Karpas-422 (cell line): ENCODE data around the gene MPHOSPH9. TPM values are rescaled to one million over a fixed set of nuclear protein-coding genes. Genes with fewer than 3 reads are reported as not detected.

ENCODE experiments used
- DNase-seq: peaks from one replicate; pipeline ENCODE4 v3.0.0-alpha.2; 2015
- H2AFZ ChIP-seq: fragments of 200-600 bp; sonication (generic); 2 replicates; pipeline ENCODE4 v1.6.1; 2014; ENCODE audit warnings: antibody characterized with exemption, low read length, mixed read lengths
- H3K27ac ChIP-seq: fragments of 200-600 bp; sonication (generic); 2 replicates; pipeline ENCODE4 v1.5.1; 2014; ENCODE audit warnings: mild to moderate bottlenecking, low read length, moderate library complexity
- H3K27me3 ChIP-seq: fragments of 200-600 bp; sonication (generic); 2 replicates; pipeline ENCODE4 v1.6.1; 2014; ENCODE audit warnings: low read length, mixed read lengths
- H3K36me3 ChIP-seq: fragments of 200-600 bp; sonication (generic); 2 replicates; pipeline ENCODE4 v1.6.1; 2014; ENCODE audit warnings: low read length, mixed read lengths; ENCODE audit not compliant: insufficient read depth
- H3K4me1 ChIP-seq: fragments of 200-600 bp; sonication (generic); 2 replicates; pipeline ENCODE4 v1.6.1; 2014; ENCODE audit warnings: mild to moderate bottlenecking, low read length, mixed read lengths
- H3K4me2 ChIP-seq: fragments of 200-600 bp; sonication (generic); 2 replicates; pipeline ENCODE4 v1.6.1; 2014; ENCODE audit warnings: low read length, low read depth, mild to moderate bottlenecking; ENCODE audit not compliant: poor library complexity, severe bottlenecking
- H3K4me3 ChIP-seq: fragments of 200-600 bp; sonication (generic); 2 replicates; pipeline ENCODE4 v1.5.1; 2014; ENCODE audit warnings: mild to moderate bottlenecking, antibody characterized with exemption, low read length, mixed read lengths
- H3K79me2 ChIP-seq: fragments of 200-600 bp; sonication (generic); 2 replicates; pipeline ENCODE4 v1.6.1; 2014; ENCODE audit warnings: mild to moderate bottlenecking, low read length, mixed read lengths
- H3K9ac ChIP-seq: fragments of 200-600 bp; sonication (generic); 2 replicates; pipeline ENCODE4 v1.6.0; 2014; ENCODE audit warnings: low read length
- H3K9me2 ChIP-seq: fragments of 200-600 bp; sonication (generic), shearing (Covaris generic); replicated peaks from 2 replicates; pipeline ENCODE4 v1.6.0; 2014; ENCODE audit warnings: mild to moderate bottlenecking, low read length, moderate library complexity; ENCODE audit not compliant: insufficient read depth
- H3K9me3 ChIP-seq: fragments of 300-700, 200-600 bp; sonication (generic); 2 replicates; pipeline ENCODE4 v1.6.1; 2014; ENCODE audit warnings: low read length, mixed read lengths
- H4K20me1 ChIP-seq: fragments of 200-600 bp; sonication (generic); 2 replicates; pipeline ENCODE4 v1.6.1; 2014; ENCODE audit warnings: mild to moderate bottlenecking, antibody characterized with exemption, low read length, low read depth; ENCODE audit not compliant: insufficient read depth
- total RNA-seq: library from RNA; depleted of rRNA; stranded (reverse); fragments of >200 nt; shearing (Covaris generic); gene quantifications from 2 replicates; pipeline ENCODE4 v1.2.3, GENCODE V29; 2014; ENCODE audit warnings: low replicate concordance

Gene MPHOSPH9
- total RNA-seq, 1 experiment from 2014 or later: 84.9 TPM

GRCh38 chr12:123199936-123200335 is 33.0 kb downstream of the MPHOSPH9 start:
- DNase-seq: no peak
- H3K27me3 ChIP-seq: no peaks in the 10 kb centered on the region

DNA sequence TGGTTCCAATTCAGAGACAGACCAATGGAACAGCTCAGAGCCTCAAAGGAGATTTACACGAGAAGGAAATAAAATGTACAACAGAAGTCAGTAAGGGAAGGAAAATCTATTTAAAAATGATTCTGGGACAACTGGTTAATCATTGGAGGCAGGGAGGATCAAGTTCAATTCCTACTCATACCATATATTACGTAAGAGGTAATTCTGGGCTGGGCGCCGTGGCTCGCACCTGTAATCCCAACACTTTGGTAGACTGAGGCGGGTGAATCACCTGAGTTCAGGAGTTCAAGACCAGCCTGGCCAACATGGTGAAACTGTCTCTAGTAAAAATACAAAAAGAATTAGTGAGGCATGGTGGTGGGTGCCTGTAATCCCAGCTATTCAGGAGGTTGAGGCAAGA is 45.3 kb downstream of the MPHOSPH9 start:
- H3K27me3 ChIP-seq: no peaks in the 10 kb centered on the region
- H3K4me1 ChIP-seq: no peaks in the 10 kb centered on the region
- no peak overlapping the region for H3K27ac ChIP-seq
- H3K9me3 ChIP-seq: no peaks in the 10 kb centered on the region
- H3K9ac ChIP-seq: no peak overlapping the region
- H3K4me2 ChIP-seq: no peak overlapping the region
- no peak overlapping the region for H2AFZ ChIP-seq
- H4K20me1 ChIP-seq: no peaks in the 10 kb centered on the region
- H3K4me3 ChIP-seq: no peak overlapping the region
- H3K79me2 ChIP-seq: 0 out of 2 replicates have a peak, but pooled peaks cover 12% of the 10 kb centered on the region
- no peak for DNase-seq
- peaks cover 27% of the 10 kb centered on the region for H3K36me3 ChIP-seq
- no peaks in the 10 kb centered on the region for H3K9me2 ChIP-seq

More at GRCh38 chr12:123199936-123200335, 33.0 kb downstream of the MPHOSPH9 start:
- H3K79me2 ChIP-seq: no peaks in the 10 kb centered on the region
- no peak overlapping the region for H3K27ac ChIP-seq
- H2AFZ ChIP-seq: no peak overlapping the region
- peaks cover 30% of the 10 kb centered on the region for H3K36me3 ChIP-seq
- H3K9ac ChIP-seq: no peak overlapping the region
- no peak overlapping the region for H3K4me2 ChIP-seq
- H4K20me1 ChIP-seq: no peaks in the 10 kb centered on the region
- no peak overlapping the region for H3K4me3 ChIP-seq
- H3K9me3 ChIP-seq: no peaks in the 10 kb centered on the region
- H3K4me1 ChIP-seq: no peaks in the 10 kb centered on the region
- no peaks in the 10 kb centered on the region for H3K9me2 ChIP-seq

DNA sequence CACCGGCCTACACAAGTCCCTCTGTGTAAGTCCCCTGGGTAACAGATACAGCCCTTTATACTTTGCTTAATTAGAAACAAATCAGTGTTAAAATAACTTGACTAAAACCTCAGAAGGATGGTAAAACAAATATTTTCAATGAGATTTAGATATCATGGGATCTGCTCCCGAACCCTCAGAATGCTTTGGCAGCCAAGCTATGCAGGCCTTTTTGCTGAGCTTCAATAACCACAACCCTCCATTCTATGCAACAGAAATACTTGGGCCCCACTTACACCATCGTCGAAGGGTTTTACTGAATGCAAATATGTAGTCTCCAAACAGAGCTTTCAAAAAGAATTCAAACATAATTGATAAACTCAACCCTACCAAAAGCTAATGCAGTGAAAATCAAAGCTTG is 52.8 kb downstream of the MPHOSPH9 start:
- H3K27ac ChIP-seq: peak overlapping the region; percentile 72
- H3K9me2 ChIP-seq: no peaks in the 10 kb centered on the region
- H3K36me3 ChIP-seq: peaks cover 46% of the 10 kb centered on the region
- H3K4me1 ChIP-seq: peaks cover 25% of the 10 kb centered on the region
- H3K9ac ChIP-seq: no peak overlapping the region
- no peaks in the 10 kb centered on the region for H3K27me3 ChIP-seq
- no peaks in the 10 kb centered on the region for H4K20me1 ChIP-seq
- H3K4me2 ChIP-seq: peak overlapping the region; percentile 42
- H2AFZ ChIP-seq: no peak overlapping the region
- peak; percentile 63 for DNase-seq
- no peaks in the 10 kb centered on the region for H3K9me3 ChIP-seq
- H3K4me3 ChIP-seq: no peak overlapping the region
- peaks cover 9% of the 10 kb centered on the region for H3K79me2 ChIP-seq

DNA sequence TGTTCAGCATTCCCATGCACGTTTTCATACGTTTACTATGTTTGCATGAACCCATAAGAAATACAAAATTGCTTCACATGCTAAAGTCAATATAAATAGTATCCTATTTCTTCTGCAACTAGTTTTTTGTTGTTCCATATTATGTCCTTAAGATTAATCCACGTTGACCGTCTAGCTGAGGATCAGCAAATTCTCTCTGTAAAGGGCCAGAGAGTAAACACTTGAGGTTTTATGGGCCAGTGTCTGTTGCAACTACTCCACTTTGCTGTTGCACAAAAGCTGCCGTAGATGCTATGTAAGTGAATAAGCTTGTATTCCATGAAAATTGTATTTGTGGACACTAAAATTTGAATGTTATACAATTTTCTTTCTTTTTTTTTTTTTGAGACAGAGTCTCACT is 61.0 kb downstream of the MPHOSPH9 start:
- no peak for DNase-seq
- H3K9me2 ChIP-seq: no peaks in the 10 kb centered on the region
- no peaks in the 10 kb centered on the region; the same call in 1 of the 2 replicates for H3K79me2 ChIP-seq
- no peak overlapping the region for H3K4me2 ChIP-seq
- no peak overlapping the region for H3K4me3 ChIP-seq
- no peak overlapping the region for H3K9ac ChIP-seq
- H3K36me3 ChIP-seq: peaks cover 24% of the 10 kb centered on the region
- H3K9me3 ChIP-seq: no peaks in the 10 kb centered on the region
- H3K27ac ChIP-seq: no peak overlapping the region
- peaks cover 3% of the 10 kb centered on the region; the same call in 1 of the 2 replicates for H3K4me1 ChIP-seq
- no peak overlapping the region for H2AFZ ChIP-seq
- no peaks in the 10 kb centered on the region for H4K20me1 ChIP-seq
- no peaks in the 10 kb centered on the region for H3K27me3 ChIP-seq

- Histone ChIP-seq H3K4me2 (no peak overlapping the region), H3K36me3 (peaks cover 38% of the 10 kb centered on the region; the same call in 1 of the 2 replicates), H3K9me3 (no peaks in the 10 kb centered on the region), H3K79me2 (no peaks in the 10 kb centered on the region), H3K27ac (no peak overlapping the region), H3K4me3 (no peak overlapping the region), H2AFZ (no peak overlapping the region), H3K4me1 (peaks cover 18% of the 10 kb centered on the region), H3K27me3 (no peaks in the 10 kb centered on the region), H4K20me1 (no peaks in the 10 kb centered on the region), H3K9me2 (no peaks in the 10 kb centered on the region), H3K9ac (no peak overlapping the region)
- no peak for DNase-seq
Observed at GRCh38 chr12:123167329-123167728, 65.6 kb downstream of the MPHOSPH9 start.

- no peak overlapping the region for H3K4me3 ChIP-seq
- peaks cover 43% of the 10 kb centered on the region; the same call in 1 of the 2 replicates for H3K36me3 ChIP-seq
- H4K20me1 ChIP-seq: no peaks in the 10 kb centered on the region
- H3K9me3 ChIP-seq: no peaks in the 10 kb centered on the region
- no peak overlapping the region for H3K9ac ChIP-seq
- no peak overlapping the region for H2AFZ ChIP-seq
- H3K79me2 ChIP-seq: no peaks in the 10 kb centered on the region
- no peaks in the 10 kb centered on the region for H3K9me2 ChIP-seq
- H3K4me1 ChIP-seq: peaks cover 18% of the 10 kb centered on the region
- H3K27me3 ChIP-seq: no peaks in the 10 kb centered on the region
- DNase-seq: no peak
- H3K27ac ChIP-seq: no peak overlapping the region
- H3K4me2 ChIP-seq: no peak overlapping the region
Observed at GRCh38 chr12:123165537-123165936, 67.4 kb downstream of the MPHOSPH9 start.

GRCh38 chr12:123164710-123165261 is 68.2 kb downstream of the MPHOSPH9 start:
- Histone ChIP-seq H3K9me3 (no peaks in the 10 kb centered on the region), H2AFZ (no peak overlapping the region), H3K4me3 (no peak overlapping the region), H4K20me1 (no peaks in the 10 kb centered on the region), H3K36me3 (peaks cover 47% of the 10 kb centered on the region; the same call in 1 of the 2 replicates), H3K9me2 (no peaks in the 10 kb centered on the region), H3K9ac (no peak overlapping the region), H3K4me2 (no peak overlapping the region), H3K27ac (no peak overlapping the region), H3K79me2 (no peaks in the 10 kb centered on the region), H3K27me3 (no peaks in the 10 kb centered on the region), H3K4me1 (peaks cover 18% of the 10 kb centered on the region)
- DNase-seq: no peak

- peaks cover 18% of the 10 kb centered on the region for H3K4me1 ChIP-seq
- no peaks in the 10 kb centered on the region for H3K9me2 ChIP-seq
- no peaks in the 10 kb centered on the region for H3K27me3 ChIP-seq
- H3K36me3 ChIP-seq: peaks cover 50% of the 10 kb centered on the region; the same call in 1 of the 2 replicates
- no peaks in the 10 kb centered on the region for H4K20me1 ChIP-seq
- no peak overlapping the region for H3K27ac ChIP-seq
- H3K9me3 ChIP-seq: no peaks in the 10 kb centered on the region
- no peak overlapping the region for H3K4me3 ChIP-seq
- H2AFZ ChIP-seq: no peak overlapping the region
- no peaks in the 10 kb centered on the region for H3K79me2 ChIP-seq
- no peak overlapping the region for H3K4me2 ChIP-seq
- DNase-seq: no peak
- no peak overlapping the region for H3K9ac ChIP-seq
Observed at GRCh38 chr12:123164222-123164621, 68.7 kb downstream of the MPHOSPH9 start.
